GM19099 (cell line): ENCODE data around the gene KYAT1.

Experiments
- POLR2A ChIP-seq: IDR thresholded peaks from 3 replicates; pipeline ENCODE4 v1.6.1; 2011; ENCODE audit warnings: low read depth; ENCODE audit not compliant: insufficient read length; ENCODE audit errors: extremely low read depth

KYAT1 gene

DNA sequence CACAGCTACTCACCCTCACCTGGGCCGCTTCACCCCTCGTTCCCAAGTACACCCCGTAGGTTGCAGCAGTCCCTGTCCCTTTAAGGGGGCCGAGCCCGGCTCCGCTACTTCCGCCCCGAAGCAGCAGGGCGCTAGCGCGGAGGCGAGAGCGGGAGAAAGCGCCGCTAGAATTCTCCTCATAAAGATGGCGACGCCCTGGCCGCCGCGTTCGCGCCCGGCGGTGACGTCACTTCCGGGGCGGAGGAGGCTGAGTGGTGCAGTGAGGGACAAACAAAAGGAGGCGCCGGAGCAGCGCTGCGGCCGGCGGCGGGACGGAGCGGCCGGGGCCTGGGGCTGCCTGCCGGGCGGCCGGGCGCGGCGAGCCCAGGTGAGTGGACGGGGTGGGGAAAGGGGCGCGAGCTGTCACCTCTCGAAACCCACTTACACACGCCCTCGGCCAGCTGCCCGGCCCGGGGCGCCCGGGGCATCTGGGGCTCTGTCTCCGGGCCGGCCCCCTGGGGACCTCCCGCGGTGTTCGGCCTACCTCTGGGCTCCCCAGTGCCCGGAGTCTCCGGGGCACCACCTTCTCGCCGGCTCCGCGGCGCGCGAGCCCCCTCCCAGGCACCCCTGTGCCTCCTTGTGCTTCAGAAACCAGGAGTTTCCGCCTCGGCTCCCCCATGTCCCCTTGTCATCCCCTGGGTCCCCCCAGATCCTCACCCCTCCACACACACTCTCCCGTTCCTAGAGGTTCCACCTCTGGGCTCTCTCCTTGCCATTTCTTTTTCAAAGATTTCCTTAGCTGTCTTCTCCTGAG, at the start of gene KYAT1, which contains the start of gene LRRC8A:
Gene KYAT1, minus strand, starts transcription at position 67 of the 793 bp plus-strand sequence. CDS start 36,545 bp downstream, outside the sequence.
Gene LRRC8A, plus strand, starts transcription at position 250 of the 793 bp plus-strand sequence. CDS start 25,032 bp downstream, outside the sequence.
- TF ChIP-seq POLR2A, result peak; percentile 82

GRCh38 chr9:128929560-128929959, 47.8 kb upstream of the KYAT1 start:
- TF ChIP-seq POLR2A, result no peak

DNA sequence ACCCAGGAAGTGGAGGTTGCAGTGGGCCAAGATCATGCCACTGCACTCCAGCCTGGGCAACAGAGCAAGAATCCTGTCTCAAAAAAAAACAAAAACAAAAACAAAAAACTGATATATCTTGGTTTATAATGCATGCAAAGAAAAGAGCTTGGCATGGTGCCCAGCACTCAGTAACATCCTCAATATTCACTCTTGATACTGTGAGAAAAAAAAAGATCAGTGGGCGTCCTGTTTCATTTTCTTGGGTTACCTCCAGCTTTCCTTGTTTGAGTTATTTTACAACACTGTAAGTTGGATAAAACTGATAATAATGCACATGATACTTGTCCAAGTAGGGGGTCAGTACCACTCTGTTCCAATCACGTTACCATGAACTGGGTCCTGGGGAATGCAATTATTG, 46.9 kb upstream of the KYAT1 start:
- no peak for TF ChIP-seq POLR2A

DNA sequence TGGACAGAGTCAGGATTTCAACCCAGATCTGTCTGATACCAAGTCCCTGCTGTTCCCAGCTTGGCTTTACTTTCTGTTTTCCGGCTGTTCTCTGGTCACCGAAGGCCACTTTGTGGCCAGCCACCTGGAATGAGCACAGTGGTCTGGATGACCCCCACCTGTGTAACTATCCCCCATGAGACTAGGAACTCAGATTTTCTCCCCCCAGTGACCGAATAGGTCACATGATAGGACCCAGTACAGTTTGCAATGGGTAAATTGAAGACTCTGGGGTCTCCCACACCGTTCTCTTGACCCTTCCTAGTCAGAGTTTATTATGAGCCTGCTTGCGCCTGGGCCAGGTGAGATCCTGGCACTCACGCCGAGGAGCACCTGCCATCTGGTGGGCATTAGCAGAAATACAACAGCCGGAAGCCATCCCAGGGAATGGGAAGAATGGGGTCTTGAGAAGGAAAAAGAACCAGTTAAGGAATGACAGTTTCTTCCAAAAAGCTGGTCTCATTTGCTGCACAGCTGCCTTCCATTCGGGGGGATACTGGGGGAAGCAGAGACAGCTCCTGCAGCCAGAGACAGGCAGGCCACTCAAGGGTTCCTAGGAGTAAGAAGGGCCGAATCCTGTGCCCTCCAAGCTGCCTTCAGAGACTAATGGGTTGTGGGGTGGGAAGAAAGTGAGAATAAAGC, 46.1 kb upstream of the KYAT1 start:
- no peak for TF ChIP-seq POLR2A

DNA sequence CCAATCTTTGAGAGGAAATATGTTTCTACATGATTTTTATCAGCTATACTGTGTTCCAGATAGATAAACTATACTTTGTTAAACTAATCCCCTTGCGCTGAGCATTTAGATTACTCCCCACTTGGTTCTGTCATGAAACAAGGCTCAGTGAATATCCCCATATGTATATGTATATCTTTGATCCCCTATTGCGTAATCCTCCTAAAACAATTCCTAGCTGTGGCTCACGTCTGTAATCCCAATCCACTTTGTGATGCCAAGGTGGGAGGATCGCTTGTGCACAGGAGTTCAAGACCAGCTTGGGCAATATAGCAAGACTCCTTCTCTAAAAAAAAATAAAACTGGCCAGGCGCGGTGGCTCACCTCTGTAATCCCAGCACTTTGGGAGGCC, 41.7 kb upstream of the KYAT1 start:
- no peak for TF ChIP-seq POLR2A

DNA sequence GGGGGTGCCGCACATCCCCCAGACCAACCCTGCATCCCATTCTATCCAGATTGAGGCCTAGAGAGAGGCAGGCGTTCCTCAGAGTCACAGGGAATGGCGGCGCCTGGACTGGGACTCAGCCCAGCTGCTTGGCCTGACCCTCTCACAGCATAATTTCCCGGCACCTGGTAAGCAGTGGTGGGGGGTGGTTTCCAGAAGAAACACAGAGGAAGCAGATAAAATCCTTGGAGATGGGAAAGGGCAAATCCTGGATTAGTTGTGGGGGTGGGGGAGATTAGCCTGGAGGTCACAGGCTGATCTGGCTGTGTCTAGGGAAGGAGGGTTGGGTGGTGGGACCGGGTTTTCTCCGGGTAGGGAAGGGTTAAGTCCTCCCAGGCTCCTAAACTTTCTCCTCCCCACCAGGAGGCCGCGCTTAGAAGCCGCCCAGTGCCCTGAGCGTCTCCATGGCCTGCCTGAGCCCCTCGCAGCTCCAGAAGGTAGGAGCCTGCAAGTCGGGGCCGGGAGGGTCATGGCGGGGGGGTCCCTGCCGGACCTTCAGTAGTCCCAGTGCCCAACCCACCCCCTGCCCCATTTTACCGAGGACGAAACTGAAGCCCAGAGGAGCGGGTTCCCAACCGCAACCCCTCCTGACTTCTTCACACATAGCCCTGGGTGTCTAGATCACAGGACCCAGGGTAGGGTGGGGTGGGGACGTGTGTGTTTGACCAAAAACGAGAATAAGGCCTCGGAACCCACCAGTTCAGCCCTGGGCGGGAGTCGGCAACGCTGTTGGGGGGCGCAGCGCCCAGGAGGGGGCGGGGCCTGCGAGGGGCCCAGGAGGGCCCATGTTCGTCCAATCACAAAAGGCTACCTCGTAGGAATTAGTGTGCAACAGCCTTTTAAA, 40.4 kb upstream of the KYAT1 start:
- no peak for TF ChIP-seq POLR2A

DNA sequence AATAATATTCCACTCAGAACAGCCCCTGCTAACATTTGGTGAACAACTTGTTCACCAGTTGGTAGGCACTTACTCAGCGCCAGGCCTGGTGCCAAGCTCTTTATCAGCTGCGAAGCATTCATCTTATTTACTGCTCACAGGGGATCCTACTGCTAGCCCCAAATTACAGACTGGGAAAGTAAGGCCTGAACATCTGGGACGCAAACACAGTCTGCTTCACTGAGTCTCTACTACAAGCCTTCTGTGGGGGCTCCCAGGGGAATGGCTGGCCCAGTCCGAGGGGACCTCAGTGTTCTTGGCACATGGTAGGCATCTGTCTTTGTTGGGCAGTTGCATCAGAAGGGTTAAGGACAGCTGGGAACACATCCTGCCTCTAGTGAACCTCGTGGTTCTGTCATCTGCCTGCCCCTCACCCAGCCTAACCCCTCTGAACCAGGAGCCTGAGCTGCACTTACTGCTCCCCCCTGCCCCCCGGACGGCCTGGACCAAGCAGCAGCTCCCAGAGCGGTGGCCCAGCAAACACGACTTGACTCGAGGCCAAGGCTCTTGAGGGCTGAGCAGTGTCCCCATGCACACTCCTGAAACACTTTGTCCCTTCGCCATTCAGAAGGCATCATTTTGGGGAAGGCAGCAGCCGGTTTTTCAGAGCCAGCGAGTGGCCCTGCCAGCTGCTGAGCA, 38.8 kb upstream of the KYAT1 start, which contains the start of gene PHYHD1:
Gene PHYHD1, plus strand, starts transcription at position 602 of the 678 bp plus-strand sequence. CDS start 1,342 bp downstream, outside the sequence.
- TF ChIP-seq POLR2A, result no peak

DNA sequence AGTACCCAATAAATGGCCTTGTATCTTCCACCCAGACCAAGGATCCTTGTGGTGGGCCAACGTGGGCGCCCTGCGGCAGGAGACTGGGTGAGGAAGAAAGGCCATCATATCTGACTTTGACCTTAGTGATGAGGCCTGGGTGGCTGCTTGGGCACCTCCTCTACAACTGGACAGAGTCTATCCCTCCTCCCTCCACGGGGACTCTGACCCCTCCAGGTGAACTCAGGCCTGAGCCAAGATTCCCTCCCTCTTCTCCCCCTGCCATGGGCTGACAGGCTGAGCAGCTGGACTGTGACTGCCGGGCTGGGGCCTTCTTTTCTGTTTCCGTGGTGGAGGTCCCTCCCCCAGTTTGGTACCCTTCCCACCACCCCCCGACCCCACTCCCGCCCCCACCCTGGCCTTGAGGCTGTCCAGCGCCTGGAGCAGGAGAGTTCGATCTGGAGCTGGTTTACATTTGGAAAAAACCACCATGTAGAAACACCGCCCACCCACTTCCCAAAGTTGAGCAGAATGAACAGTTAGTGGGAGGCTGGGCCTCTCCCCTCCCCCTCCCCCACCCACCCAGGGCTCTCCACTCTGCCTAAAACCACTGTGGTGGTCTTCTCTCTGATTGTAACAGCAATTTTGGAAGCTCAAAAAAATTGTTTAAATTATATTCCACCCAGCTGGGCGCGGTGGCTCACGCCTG, 37.8 kb upstream of the KYAT1 start:
- no peak for TF ChIP-seq POLR2A

DNA sequence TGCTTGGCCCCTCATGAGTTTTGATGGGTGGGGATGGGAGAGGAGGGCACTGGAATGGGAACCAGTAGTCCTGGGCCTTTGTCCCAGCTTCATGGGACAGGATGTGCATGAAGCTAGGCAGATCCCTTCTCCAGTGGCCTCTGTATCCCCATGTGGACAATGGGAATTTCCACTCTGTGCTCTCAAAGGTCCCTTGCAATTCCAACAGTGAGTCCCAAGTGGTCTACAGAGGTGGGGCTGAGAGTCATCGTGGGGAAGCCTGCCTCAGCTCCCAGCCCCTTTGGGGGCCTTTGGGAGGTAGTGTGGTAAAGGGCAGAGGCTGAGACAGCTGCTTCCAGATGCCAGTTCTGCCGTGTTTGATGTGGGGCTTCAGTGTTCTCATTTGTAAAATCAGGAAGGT, 37.2 kb upstream of the KYAT1 start:
- no peak for TF ChIP-seq POLR2A

DNA sequence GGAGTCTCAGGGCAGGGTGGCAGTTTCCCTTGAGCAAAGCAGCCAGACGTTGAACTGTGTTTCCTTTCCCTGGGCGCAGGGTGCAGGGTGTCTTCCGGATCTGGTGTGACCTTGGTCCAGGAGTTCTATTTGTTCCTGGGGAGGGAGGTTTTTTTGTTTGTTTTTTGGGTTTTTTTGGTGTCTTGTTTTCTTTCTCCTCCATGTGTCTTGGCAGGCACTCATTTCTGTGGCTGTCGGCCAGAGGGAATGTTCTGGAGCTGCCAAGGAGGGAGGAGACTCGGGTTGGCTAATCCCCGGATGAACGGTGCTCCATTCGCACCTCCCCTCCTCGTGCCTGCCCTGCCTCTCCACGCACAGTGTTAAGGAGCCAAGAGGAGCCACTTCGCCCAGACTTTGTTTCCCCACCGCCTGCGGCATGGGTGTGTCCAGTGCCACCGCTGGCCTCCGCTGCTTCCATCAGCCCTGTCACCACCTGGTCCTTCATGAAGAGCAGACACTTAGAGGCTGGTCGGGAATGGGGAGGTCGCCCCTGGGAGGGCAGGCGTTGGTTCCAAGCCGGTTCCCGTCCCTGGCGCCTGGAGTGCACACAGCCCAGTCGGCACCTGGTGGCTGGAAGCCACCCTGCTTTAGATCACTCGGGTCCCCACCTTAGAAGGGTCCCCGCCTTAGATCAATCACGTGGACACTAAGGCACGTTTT, 35.5 kb upstream of the KYAT1 start:
- no peak for TF ChIP-seq POLR2A

DNA sequence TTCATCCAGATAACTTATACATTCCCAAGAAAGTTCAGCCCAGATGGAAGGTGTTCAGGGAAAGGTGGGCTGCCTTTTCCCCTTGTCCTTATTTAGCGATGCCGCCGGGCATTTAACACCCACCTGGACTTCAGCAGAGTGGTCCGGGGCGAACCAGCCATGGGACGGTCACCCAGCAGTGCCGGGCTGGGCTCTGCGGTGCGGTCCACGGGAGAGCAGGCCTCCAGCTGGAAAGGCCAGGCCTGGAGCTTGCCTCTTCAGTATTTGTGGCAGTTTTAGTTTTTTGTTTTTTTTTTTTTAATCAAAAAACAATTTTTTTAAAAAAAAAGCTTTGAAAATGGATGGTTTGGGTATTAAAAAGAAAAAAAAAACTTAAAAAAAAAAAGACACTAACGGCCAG, 35.0 kb upstream of the KYAT1 start:
- no peak for TF ChIP-seq POLR2A

- TF ChIP-seq POLR2A, result no peak
Measured at GRCh38 chr9:128916204-128916603, 34.5 kb upstream of the KYAT1 start.

DNA sequence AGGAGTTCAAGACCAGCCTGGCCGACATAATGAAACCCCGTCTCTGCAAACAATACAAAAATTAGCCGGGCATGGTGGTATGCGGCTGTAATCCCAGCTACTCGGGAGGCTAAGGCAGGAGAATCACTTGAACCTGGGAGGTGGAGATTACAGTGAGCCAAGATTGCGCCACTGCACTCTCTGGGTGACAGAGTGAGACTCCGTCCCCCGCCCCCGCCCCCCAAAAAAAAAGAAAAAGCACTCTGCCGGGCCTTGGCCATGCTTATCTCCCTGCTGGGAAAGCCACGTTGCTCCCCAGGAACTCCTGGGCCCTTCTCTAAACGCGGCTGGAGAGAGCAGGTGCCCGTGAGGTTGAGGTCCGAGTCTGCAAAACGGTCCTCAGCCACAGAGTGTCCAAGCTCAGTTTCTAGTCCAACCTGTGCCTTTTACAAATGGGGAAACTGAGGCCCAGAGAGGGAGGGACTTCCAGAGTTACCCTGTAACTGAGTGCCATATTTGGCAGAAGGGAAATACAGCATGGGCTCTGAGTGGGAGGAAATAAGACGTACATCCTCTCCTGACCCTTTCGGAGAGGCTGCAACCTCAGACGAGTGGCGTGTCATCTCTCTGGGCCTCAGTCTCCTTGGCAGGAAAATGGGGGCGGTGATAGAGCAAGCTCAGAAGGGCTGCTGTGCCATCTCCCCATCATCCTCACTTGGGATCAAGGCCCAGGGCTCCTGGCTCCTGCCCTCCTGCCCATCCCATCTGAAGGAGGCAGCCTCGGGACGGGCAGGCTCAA, 32.4 kb upstream of the KYAT1 start:
- TF ChIP-seq POLR2A, result no peak
